ENCODE data around the gene DNM1.

DNA sequence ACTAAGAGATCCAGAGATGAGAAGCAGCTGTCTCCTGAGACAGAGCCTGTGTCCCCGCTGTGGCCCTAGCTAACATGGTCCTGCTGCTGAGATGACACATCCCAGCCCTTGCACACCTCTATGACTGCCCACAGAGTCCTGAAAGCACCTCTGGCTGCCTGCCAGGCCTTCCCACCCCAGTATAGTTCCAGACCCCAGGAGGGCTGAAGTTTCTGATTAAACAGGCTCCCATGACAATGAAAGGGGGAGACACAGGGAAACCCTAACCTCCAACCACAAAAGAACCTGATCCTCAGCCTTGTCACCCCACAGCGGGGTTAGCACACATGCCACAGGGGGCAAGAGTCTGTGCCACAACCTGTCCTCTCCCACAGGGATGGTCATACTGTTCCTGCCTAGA, 27.5 kb upstream of the DNM1 start:
- TF ChIP-seq, protein P1, sequence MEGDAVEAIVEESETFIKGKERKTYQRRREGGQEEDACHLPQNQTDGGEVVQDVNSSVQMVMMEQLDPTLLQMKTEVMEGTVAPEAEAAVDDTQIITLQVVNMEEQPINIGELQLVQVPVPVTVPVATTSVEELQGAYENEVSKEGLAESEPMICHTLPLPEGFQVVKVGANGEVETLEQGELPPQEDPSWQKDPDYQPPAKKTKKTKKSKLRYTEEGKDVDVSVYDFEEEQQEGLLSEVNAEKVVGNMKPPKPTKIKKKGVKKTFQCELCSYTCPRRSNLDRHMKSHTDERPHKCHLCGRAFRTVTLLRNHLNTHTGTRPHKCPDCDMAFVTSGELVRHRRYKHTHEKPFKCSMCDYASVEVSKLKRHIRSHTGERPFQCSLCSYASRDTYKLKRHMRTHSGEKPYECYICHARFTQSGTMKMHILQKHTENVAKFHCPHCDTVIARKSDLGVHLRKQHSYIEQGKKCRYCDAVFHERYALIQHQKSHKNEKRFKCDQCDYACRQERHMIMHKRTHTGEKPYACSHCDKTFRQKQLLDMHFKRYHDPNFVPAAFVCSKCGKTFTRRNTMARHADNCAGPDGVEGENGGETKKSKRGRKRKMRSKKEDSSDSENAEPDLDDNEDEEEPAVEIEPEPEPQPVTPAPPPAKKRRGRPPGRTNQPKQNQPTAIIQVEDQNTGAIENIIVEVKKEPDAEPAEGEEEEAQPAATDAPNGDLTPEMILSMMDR (conservative IDR thresholded peaks at IDR 0.05; ENCODE audit: low read length) = no peak
- TF ChIP-seq EZH2phosphoT487 (IDR thresholded peaks at IDR 0.05; ENCODE audit: borderline replicate concordance, low read depth, low read length) = no peak
